ENCODE results near the gene SLC35G6. TPM values are rescaled to one million over a fixed set of nuclear protein-coding genes. Genes with fewer than 3 reads are reported as not detected.
"Not testable (repeated sequence)": the region's sequence is repeated elsewhere in the genome, so short reads cannot be mapped to it uniquely, and the experiment has no call there.

SLC35G6 gene
- total RNA-seq, 1 donor: not detected

DNA sequence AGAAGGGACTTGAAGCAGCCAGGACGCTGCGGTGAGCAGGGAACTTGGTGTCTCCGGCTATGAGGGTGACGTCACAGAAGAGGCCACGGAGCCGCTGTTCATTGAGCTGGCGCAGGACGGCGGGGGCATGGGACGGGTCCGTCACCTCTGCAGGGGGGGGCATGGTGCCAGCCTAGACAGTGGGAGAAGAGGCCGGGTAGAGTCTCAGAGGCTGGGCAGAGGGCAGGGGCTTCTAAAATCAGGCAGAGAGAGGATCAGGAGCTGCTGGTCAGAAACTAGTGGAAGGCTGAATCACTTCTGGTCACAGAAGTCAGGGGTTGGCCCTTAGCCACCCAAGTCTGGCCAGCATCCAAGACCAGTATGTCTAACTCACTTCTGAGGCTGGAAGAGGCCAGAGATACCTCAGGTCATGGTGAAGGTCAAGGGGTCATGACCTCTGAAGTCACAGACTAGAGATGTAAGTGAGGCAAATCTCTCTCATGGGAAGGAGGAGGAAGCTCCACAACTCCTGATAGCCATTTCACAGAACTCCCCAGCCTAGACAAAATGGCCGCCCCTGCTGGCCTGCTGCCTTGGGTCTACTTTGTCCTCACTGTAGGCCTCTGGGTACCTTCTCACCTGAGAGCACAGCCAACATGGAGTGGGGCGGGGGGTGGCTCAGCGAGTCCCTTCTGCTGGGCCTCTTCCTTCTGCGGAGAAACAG is 14.5 kb upstream of the SLC35G6 start:
- H3K4me3 ChIP-seq (ENCODE audit: low read depth, low read length): no peak overlapping the region
- peak; percentile 64 for DNase-seq (ENCODE audit: low read depth)

GRCh38 chr17:7467498-7467897 is 13.7 kb upstream of the SLC35G6 start:
- no peak for DNase-seq (ENCODE audit: low read depth)
- TF ChIP-seq, protein P1, sequence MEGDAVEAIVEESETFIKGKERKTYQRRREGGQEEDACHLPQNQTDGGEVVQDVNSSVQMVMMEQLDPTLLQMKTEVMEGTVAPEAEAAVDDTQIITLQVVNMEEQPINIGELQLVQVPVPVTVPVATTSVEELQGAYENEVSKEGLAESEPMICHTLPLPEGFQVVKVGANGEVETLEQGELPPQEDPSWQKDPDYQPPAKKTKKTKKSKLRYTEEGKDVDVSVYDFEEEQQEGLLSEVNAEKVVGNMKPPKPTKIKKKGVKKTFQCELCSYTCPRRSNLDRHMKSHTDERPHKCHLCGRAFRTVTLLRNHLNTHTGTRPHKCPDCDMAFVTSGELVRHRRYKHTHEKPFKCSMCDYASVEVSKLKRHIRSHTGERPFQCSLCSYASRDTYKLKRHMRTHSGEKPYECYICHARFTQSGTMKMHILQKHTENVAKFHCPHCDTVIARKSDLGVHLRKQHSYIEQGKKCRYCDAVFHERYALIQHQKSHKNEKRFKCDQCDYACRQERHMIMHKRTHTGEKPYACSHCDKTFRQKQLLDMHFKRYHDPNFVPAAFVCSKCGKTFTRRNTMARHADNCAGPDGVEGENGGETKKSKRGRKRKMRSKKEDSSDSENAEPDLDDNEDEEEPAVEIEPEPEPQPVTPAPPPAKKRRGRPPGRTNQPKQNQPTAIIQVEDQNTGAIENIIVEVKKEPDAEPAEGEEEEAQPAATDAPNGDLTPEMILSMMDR (IDR thresholded peaks at IDR 0.05; ENCODE audit: insufficient read depth, low read depth, low read length): no peak
- H3K4me3 ChIP-seq (ENCODE audit: low read depth, low read length): no peak overlapping the region

More for the DNA sequence above, 14.5 kb upstream of the SLC35G6 start:
- TF ChIP-seq, protein P1 (IDR thresholded peaks at IDR 0.05; ENCODE audit: insufficient read depth, low read depth, low read length): no peak

DNA sequence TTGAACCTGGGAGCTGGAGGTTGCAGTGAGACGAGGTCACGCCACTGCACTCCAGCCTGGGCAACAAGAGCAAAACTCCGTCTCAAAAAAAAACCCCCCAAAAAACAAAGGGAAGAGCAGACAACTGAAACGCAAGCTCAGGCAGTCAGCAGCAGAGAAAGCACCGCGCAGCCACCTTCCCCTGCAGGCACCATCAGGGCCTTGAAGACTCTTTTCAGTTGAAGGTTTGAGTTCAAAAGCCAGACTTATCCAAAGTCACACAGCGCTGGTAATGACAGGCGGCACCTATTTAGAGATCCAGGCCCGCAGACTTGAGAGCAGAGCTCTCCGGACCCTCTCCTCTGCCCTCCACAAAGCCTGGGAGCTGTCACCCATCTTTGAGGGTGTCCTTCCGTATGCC is 13.0 kb upstream of the SLC35G6 start:
- H3K4me3 ChIP-seq (ENCODE audit: low read depth, low read length): no peak overlapping the region
- TF ChIP-seq, protein P1 (IDR thresholded peaks at IDR 0.05; ENCODE audit: insufficient read depth, low read depth, low read length): no peak
- DNase-seq (ENCODE audit: low read depth): no peak

GRCh38 chr17:7468804-7469389 is 12.3 kb upstream of the SLC35G6 start:
- TF ChIP-seq, protein P1 (IDR thresholded peaks at IDR 0.05; ENCODE audit: insufficient read depth, low read depth, low read length): no peak
- no peak overlapping the region for H3K4me3 ChIP-seq (ENCODE audit: low read depth, low read length)
- no peak for DNase-seq (ENCODE audit: low read depth)

GRCh38 chr17:7469843-7470242 is 11.4 kb upstream of the SLC35G6 start:
- DNase-seq (ENCODE audit: low read depth); H3K4me3 ChIP-seq (ENCODE audit: low read depth, low read length): not testable (repeated sequence)

- DNase-seq (ENCODE audit: low read depth); H3K4me3 ChIP-seq (ENCODE audit: low read depth, low read length): not testable (repeated sequence)
Measured at GRCh38 chr17:7470457-7470973, 10.7 kb upstream of the SLC35G6 start.

- DNase-seq (ENCODE audit: low read depth): no peak
- TF ChIP-seq, protein P1 (IDR thresholded peaks at IDR 0.05; ENCODE audit: insufficient read depth, low read depth, low read length): no peak
- no peak overlapping the region for H3K4me3 ChIP-seq (ENCODE audit: low read depth, low read length)
Measured at GRCh38 chr17:7471729-7472128, 9.5 kb upstream of the SLC35G6 start.

DNA sequence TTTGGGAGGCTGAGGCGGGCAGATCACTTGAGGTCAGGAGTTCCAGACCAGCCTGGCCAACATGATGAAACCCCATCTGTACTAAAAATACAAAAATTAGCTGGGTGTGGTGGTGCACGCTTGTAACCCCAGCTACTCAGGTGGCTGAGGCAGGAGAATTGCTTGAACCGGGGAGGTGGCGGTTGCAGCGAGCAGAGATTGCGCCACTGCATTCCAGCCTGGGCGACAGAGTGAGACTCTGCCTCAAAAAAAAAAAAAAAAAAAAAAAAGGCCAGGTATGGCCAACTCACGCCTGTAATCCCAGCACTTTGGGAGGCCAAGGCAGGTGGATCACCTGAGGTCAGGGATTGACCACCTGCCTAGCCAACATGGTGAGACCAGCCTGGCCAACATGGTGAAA is 6.5 kb upstream of the SLC35G6 start:
- H3K4me3 ChIP-seq (ENCODE audit: low read depth, low read length); DNase-seq (ENCODE audit: low read depth): not testable (repeated sequence)
